SIG-M5 treated with dmso at 0.1 percent for 504 hours (cell line): Measurements from ENCODE around the gene AHCY.
"Not testable (repeated sequence)": the region's sequence is repeated elsewhere in the genome, so short reads cannot be mapped to it uniquely, and the experiment has no call there.

ENCODE experiments used
- DNase-seq: peaks from one replicate; lab custom pipeline; 2025; ENCODE audit not compliant: unreplicated experiment; lab: John Stamatoyannopoulos, UW

Gene AHCY

DNA sequence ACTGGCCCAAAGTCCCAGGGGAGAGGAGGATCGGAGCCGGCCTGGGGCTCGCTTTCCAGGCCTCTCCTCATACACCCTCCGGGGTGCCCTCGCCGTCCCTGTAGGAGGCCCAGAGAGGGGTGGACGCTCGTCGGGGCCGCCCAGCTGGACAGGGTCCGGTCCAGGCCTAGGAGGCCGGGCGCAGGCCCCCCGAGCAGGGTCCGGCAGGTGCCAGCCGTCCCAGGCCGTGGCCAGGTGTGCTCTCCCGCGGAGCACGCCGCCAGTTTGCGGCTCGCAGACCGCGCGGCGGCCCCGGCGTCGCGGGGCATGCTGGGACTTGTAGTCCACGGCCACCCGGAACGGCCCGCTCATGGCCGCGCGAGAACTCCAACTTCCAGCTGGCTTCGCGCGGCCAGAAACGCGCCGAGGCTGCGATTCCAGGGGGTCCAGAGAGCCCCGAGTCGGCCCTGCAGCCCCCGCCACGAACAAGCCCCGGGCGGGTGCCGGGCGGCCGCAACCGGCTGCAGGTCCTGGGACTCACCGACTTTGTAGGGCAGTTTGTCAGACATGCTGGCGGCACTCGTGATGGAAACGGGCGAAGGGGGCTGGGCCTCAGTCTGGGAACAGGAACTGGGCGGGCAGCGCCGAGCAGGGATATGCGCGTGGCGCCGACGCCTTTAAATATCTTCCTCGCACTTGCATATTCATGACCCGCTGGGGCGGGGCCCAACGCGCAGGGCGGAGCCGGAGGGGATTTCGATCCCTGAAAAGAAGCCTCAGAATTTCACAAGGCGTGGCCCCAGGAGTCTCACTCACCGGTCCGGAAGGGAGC, at the start of gene AHCY:
TSS of gene AHCY (minus strand) at position 633 of the 811 bp plus-strand sequence. CDS start at position 548, 85 bp downstream.
- peak; percentile 98 for DNase-seq

DNA sequence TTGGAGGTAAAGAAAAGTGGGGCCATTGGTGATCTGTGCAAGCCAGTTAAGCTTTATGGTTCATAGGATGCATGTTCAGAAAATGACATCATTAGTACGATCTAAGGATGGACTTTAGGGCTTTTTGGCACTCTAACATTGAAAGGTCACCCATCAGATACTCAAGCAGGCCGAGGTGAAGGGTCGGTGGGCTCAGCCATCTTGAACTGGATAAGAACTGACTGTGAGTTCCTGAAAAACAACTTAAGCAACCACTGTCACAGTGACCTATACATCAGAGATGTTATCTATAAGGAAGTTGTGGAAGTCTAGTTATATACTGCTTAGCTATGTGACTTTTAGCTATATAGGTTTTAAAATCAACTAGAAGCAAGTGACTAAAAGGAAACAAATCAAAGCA, 46.9 kb upstream of the AHCY start:
- DNase-seq, result peak; percentile 70

GRCh38 chr20:34347571-34347970, 44.4 kb upstream of the AHCY start:
- DNase-seq, result no peak

- not testable (repeated sequence) for DNase-seq
Observed at GRCh38 chr20:34346533-34346865, 43.3 kb upstream of the AHCY start.

GRCh38 chr20:34345839-34346532, 42.8 kb upstream of the AHCY start:
- DNase-seq, result not testable (repeated sequence)

DNA sequence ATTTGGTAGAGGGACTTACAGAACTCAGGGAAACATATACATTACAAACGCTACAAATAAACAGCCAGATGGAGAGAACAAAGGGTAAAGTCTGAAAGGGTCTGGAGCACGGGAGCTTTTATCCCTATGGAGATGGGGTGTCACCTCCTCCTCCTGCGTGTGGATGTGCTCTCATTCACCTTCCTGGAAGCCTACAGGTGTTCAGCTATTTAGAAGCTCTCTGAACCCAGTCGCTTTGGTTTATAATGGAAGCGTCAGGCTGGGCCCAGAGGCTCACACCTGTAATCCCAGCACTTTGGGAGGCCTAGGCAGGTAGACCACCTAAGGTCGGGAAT, 42.2 kb upstream of the AHCY start:
- no peak for DNase-seq

DNA sequence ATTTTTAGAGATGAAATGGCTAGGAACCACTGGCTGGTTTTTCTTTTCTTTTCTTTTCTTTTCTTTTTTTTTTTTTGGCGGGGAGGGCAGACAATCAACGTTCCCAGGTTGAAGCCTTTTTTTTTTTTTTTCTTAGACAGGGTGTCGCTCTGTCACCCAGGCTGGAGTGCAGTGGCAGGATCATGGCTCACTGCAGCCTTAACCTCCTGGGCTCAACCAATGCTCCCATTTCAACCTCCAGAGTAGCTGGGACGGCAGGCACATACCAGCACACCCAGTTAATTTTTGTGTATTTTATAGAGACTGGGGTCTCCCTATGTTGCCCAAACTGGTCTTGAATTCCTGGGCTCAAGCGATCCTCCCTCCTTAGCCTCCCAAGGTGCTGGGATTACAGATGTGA, 41.1 kb upstream of the AHCY start:
- no peak for DNase-seq

DNA sequence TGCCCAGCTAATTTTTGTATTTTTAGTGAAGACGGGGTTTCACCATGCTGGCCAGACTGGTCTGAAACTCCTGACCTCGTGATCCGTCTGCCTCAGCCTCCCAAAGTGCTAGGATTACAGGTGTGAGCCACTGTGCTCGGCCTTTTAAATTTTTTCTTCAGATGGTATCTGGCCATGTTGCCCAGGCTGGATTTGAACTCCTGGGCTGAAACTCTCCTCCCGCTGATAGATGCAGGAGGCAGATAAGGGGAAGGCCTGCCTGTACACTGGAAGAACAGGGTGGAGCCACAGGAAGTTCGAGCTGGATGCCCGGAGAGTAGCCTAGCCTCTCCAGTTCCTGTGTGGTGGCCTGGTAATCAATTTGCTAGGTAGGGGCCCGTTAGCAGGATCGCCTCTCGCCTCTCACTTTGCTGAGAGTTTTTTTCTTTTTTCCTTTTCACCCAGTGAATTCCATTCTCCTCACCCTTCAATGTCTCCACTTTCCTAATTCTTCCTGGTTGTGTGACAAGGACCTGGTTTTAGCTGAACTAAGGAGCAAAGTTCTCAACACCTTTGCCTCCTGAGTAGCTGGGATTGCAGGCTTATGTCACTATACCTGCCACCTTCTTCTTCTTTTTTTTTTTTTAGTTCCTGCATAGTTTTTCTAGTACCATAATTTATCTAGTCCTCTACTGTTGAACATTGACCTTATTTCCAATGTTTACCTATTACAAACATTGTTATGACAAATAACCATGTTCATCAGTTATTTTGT, 40.5 kb upstream of the AHCY start:
- no peak for DNase-seq

GRCh38 chr20:34341199-34341598, 38.0 kb upstream of the AHCY start:
- DNase-seq, result not testable (repeated sequence)

DNA sequence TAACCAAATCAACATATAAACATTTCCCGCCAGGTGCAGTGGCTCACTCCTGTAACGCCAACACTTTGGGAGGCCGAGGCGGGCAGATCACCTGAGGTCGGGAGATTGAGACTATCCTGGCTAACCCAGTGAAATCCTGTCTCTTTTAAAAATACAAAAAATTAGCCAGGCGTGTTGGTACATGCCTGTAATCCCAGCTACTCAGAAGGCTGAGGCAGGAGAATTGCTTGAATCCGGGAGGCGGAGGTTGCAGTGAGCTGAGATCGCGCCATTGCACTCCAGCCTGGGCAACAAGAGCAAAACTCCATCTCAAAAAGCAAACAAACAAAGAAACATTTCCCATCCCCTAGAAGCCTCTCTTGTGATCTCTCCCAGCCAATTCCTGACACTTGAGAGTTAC, 37.6 kb upstream of the AHCY start:
- not testable (repeated sequence) for DNase-seq

GRCh38 chr20:34337982-34338726, 35.0 kb upstream of the AHCY start:
- DNase-seq, result no peak

DNA sequence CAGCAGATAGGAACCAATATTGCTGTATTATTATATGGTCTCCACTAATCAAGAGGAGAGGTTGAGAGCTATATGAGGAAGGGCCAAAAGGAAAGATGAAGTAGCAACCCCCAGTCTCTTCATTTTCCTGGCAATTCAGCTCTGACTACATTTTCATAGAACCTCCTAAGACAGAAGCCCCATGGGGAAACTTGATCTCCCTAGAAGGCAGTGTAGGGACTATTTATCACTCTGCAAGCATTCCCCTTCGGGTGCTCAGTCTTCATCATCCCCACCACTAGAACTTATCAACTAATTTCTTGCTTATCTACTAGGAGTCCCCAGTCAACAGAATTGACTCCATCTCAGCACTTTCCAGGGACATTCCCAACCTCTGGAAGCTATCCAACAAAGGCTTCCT, 34.4 kb upstream of the AHCY start:
- DNase-seq, result no peak

DNA sequence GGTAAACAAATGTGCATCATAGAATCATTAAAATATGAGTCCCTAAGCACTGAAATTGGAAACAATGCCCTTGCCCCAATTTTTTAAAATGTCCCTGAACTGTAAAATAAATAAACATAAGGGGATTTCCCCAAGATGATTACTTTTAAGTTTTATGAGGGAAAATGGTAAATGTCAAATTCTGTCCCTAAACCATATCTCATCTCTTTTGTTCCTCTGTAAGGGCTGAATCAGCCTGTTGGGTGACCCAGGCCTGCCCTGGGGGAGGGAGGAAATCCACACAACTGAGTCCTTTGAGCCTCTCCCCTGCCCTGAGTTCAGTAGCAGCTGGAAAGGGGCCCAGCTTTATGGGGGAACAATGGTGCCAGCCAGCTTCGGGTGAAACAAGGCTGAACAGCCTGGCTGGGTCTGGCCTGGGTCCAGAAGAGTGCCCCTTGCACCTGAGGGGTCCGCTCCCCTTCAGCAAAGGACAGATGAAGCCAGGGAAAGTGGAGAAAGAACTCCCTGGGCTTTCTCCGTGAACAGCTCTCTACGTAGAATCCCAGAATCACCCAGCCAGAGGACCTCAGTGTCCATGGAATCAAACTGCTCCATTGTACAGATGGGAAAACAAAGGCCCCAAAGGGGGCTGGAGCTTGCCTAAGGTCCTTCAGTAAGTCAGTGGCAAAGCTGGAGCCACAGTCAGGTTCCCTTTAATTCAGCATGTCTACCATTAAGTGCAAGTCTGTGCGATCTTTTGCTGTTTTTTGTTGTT, 31.7 kb upstream of the AHCY start:
- DNase-seq, result no peak

DNA sequence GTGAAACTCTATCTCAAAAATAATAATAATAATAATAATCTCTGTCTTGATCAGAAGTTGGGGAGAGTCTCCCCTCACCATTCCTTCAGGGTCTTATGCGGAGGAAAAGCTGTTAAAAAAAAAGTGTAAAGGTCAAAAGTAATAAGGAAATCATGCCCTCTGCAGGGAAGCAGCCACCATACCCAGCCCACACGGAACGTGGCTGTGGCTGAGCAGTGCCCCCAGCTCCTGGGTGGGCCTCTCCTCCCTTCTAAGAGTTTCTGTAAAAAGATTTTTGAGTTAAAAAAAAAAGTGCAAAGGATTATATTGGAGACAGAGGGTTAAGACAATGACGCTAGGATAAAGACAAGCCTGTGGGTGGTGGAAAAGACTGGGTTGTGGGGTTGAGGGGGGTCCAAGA, 30.6 kb upstream of the AHCY start:
- no peak for DNase-seq

- DNase-seq, result no peak
Observed at GRCh38 chr20:34332262-34332920, 29.2 kb upstream of the AHCY start.

DNA sequence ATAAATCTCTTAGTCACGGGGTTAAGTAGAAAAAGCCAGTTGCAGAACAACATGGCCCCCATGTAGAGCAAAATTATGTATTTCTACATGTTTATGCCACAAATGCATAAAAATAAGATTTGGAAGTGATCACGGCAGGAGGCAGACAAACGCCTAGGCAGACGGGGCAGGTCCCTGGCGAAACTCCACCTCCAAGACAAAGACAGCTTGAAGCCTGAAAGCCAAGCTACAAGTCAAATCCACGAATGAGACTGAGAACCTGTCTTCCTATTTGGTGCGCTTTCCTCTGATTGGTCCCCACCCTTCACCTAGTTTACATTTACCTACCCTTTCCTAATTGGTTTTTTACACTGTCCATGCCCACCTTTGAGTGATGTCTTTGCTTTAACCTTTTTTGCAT, 28.7 kb upstream of the AHCY start:
- DNase-seq, result no peak

DNA sequence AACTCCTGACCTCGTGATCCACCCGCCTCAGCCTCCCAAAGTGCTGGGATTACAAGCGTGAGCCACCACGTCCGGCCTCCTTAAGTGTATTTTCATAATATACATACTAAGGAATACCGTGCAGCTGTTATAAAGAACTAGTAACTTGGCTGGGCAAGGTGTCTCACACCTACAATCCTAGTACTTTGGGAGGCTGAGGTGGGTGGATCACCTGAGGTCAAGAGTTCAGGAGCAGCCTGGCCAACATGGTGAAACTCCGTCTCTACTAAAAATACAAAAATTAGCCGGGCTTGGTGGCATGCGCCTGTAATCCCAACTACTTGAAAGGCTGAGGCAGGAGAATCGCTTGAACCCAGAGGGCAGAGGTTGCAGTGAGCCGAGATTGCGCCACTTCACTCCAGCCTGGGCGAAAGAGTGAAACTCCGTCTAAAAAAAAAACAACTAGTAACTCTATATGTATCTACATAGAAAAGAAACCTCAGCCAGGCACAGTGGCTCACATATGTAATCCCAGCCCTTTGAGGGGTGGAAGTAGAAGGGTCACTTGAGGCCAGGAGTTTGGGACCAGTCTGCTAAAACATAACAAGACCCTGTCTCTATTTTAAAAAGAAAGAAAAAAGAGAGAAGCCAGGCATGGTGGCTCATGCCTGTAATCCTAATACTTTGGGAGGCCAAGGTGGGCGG, 27.8 kb upstream of the AHCY start:
- DNase-seq, result not testable (repeated sequence)

DNA sequence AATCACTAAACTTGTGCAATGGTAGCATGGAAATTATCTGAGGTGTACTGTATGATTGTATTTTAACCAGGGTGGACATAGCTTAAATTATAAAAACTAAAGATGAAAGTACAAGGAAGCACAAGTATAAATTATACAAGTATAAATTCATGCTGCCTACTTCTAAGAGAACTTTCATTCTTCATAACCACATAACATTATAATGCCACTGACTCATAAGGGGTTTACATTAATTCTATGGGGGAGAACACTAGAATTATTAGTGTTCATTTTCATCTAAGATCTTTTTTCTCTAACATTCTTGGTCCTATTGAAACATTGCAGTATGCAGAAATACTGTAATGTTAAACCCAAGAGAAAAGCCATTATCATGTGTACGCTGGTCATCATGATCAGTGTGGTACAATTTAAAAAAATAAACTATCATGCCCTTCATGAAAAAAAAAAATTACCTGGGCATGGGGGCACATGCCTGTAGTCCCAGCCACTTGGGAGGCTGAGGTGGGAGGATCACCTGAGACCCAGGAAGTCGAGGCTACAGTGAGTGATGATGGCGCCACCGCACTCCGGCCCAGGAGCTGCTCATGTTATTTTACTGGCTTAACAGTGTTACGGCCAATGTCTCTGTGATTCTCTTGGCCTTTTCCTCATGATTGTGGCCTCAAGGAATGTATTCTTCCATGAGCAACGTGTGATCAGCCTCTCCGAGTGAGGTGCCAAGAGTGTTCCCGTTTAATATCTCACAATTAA, 25.9 kb upstream of the AHCY start:
- no peak for DNase-seq

GRCh38 chr20:34328207-34328606, 25.1 kb upstream of the AHCY start:
- not testable (repeated sequence) for DNase-seq
